ENCODE data around the gene LAMA4. TPM values are rescaled to one million over a fixed set of nuclear protein-coding genes. Genes with fewer than 3 reads are reported as not detected.

LAMA4 gene
- total RNA-seq, 1 donor from 2014 or later = 46.4 TPM

DNA sequence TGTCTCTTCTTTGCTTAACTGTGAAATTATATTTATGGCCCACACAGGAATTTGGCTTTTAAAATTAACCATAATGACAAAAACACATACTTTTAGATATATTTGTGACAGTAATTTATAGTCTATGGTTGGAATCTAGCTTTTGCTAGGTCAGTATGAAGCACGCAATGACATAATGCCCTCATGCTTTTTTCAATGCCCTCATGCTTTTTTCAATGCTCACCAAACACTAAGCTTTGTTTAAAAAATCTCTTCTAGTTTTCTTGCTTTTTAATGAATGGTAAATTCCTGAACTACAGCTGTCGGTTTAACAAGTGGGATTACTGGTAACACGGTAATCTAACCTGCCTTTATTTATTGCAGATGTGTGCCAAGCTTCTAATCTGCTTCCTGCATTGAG is 187.8 kb downstream of the LAMA4 start:
- Mint-ChIP-seq H3K4me3 (no peak overlapping the region), H3K27ac (no peak overlapping the region), H3K27me3 (ENCODE audit: low read depth) (no peaks in the 10 kb centered on the region), H3K4me1 (peaks cover 9% of the 10 kb centered on the region), H3K36me3 (peaks cover 3% of the 10 kb centered on the region), H3K9me3 (no peaks in the 10 kb centered on the region)
- TF ChIP-seq, protein P1, sequence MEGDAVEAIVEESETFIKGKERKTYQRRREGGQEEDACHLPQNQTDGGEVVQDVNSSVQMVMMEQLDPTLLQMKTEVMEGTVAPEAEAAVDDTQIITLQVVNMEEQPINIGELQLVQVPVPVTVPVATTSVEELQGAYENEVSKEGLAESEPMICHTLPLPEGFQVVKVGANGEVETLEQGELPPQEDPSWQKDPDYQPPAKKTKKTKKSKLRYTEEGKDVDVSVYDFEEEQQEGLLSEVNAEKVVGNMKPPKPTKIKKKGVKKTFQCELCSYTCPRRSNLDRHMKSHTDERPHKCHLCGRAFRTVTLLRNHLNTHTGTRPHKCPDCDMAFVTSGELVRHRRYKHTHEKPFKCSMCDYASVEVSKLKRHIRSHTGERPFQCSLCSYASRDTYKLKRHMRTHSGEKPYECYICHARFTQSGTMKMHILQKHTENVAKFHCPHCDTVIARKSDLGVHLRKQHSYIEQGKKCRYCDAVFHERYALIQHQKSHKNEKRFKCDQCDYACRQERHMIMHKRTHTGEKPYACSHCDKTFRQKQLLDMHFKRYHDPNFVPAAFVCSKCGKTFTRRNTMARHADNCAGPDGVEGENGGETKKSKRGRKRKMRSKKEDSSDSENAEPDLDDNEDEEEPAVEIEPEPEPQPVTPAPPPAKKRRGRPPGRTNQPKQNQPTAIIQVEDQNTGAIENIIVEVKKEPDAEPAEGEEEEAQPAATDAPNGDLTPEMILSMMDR (IDR thresholded peaks at IDR 0.05; ENCODE audit: unreplicated experiment) = no peak
- no peak for DNase-seq (ENCODE audit: low spot score in 2 of 2, unreplicated experiment in 2 of 2)

GRCh38 chr6:112065426-112065986 is 188.9 kb downstream of the LAMA4 start:
- DNase-seq (ENCODE audit: low spot score in 2 of 2, unreplicated experiment in 2 of 2) = no peak
- TF ChIP-seq, protein P1 (IDR thresholded peaks at IDR 0.05; ENCODE audit: unreplicated experiment) = no peak
- H3K36me3 Mint-ChIP-seq = peaks cover 2% of the 10 kb centered on the region
- H3K4me3 Mint-ChIP-seq = no peak overlapping the region
- H3K9me3 Mint-ChIP-seq = no peaks in the 10 kb centered on the region
- H3K4me1 Mint-ChIP-seq = peaks cover 9% of the 10 kb centered on the region
- H3K27me3 Mint-ChIP-seq (ENCODE audit: low read depth) = no peaks in the 10 kb centered on the region
- H3K27ac Mint-ChIP-seq = no peak overlapping the region

DNA sequence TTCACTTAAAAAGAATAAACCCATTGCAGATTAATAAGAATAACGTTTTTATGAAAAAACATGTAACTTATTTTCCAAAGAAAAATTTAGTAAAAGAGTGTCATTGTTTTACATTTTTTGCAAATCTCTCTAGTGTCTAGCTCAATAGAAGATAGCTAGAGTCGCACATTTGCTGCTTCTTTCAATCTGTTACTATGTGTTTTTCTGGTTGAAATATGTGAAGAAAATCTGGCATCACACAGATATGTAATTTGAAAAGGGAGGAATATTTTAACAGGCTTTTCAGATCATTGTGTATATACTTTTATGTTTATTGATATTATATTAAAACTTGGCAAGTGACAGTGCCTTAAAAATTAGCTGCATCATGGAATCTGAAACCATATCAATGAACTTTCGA is 191.4 kb downstream of the LAMA4 start:
- TF ChIP-seq, protein P1 (IDR thresholded peaks at IDR 0.05; ENCODE audit: unreplicated experiment) = no peak
- Mint-ChIP-seq H3K27me3 (ENCODE audit: low read depth) (no peaks in the 10 kb centered on the region), H3K4me3 (no peak overlapping the region), H3K36me3 (no peaks in the 10 kb centered on the region), H3K27ac (no peak overlapping the region), H3K4me1 (peaks cover 9% of the 10 kb centered on the region), H3K9me3 (no peaks in the 10 kb centered on the region)
- DNase-seq (ENCODE audit: low spot score in 2 of 2, unreplicated experiment in 2 of 2) = no peak

- TF ChIP-seq, protein P1 (IDR thresholded peaks at IDR 0.05; ENCODE audit: unreplicated experiment) = no peak
- Mint-ChIP-seq H3K27ac (no peak overlapping the region), H3K4me3 (no peak overlapping the region), H3K9me3 (no peaks in the 10 kb centered on the region), H3K36me3 (no peaks in the 10 kb centered on the region), H3K27me3 (ENCODE audit: low read depth) (no peaks in the 10 kb centered on the region), H3K4me1 (peaks cover 5% of the 10 kb centered on the region)
- no peak for DNase-seq (ENCODE audit: low spot score in 2 of 2, unreplicated experiment in 2 of 2)
Observed at GRCh38 chr6:112061605-112062004, 192.8 kb downstream of the LAMA4 start.

Other genes with a start within 250 kb of the LAMA4 start
- not detected in 3 replicates for gene CCN6, start 200.5 kb downstream of the LAMA4 start, total RNA-seq
- gene TUBE1, start 167.1 kb downstream of the LAMA4 start, total RNA-seq = 19.0 to 20.7 TPM (median 19.6 TPM) in 3 replicates
- gene FAM229B, start 167.0 kb downstream of the LAMA4 start, total RNA-seq = 21.7 to 23.6 TPM (median 22.7 TPM) in 3 replicates
- gene RFPL4B, start 92.8 kb upstream of the LAMA4 start, total RNA-seq = not detected in 3 replicates

Data from mesothelial cell of epicardium (in vitro differentiated cells).